SKM-1 treated with dmso at 0.1 percent for 144 hours (cell line): Measurements from ENCODE around the gene BPTF.
"Not testable (repeated sequence)": the region's sequence is repeated elsewhere in the genome, so short reads cannot be mapped to it uniquely, and the experiment has no call there.

Experiments
- DNase-seq: peaks from one replicate; lab custom pipeline; 2025; ENCODE audit not compliant: unreplicated experiment; lab: John Stamatoyannopoulos, UW

BPTF gene

DNA sequence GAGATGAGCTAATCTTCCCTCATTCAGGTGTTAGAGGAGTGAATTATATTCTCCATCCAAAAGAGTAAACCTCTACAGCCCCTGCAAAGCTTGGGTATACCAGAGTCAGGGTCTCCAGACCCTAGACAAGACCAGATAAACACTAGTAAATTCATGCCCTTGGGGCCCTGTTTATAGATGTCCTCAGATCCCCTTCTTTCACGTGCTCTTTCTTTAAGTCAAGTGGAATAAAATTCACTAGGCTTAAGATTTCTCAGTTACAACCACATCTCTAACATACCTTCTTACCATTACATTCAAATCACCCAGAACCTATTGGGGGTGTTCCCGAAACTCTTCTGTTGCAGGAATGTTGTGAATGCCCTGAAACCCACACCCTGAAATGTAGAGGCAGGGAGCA lies 173.2 kb downstream of the BPTF start:
- no peak for DNase-seq

DNA sequence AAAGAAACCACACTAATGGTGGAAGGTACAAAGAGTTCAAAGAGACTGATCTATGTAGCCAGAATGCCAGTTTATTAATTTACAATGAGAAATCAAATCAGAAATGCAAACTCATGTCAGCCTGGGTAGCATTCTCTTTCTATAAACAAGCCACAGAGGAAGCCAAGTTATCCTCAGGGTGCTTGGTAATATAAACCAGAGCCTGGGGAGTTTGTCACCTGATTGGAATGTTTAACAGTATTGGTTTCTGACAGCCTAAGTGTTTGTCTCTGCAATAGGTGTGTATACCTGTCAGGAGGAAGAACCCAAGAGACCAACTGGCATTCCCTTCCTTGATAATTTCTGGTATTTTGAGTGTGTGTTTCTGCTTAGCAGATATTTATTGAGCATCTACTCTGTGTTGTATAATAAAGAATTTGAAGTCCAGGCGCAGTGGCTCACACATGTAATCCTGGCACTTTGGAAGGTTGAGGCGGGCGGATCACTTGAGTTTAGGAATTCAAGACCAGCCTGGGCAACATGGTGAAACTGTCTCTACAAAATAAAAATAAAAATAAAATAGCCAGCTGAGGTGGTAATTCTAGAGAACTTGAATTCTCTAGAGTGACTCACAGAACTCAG lies 174.1 kb downstream of the BPTF start:
- DNase-seq, result no peak

DNA sequence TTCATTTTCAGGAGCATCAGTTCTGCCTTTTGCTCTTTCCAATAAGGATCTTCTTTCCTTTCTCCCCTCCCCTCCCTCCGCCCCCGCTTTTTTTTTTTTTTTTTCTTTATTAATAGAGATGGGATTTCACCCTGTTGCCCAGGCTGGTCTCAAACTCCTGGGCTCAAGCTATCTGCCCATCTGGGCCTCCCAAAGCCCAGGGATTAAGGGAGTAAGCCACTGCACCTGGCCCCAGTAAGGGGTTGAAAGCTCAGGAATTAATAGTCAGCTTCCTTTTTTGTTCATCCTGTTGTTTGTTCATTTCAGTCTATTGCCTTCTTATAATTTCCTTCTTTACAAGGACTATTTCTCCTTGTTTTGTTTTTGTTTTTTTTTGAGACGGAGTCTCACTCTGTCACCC lies 178.9 kb downstream of the BPTF start:
- no peak for DNase-seq

DNA sequence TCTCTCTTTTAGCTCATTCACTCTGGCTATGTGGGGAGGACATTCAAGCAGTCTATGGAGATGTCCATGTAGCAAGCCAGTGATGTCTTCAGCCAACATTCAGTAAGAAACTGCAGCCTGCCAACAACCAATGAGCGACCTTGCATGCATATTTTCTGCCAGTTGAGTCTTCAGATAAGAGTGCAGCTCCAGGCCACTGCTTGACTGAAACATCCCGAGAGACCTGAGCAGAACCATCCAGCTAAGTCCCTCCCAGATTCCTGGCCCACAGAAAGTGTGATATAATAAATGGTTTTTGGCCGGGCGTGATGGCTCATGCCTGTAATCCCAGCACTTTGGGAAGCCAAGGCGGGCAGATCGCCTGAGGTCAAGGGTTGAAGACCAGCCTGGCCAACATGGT lies 181.5 kb downstream of the BPTF start:
- no peak for DNase-seq

DNA sequence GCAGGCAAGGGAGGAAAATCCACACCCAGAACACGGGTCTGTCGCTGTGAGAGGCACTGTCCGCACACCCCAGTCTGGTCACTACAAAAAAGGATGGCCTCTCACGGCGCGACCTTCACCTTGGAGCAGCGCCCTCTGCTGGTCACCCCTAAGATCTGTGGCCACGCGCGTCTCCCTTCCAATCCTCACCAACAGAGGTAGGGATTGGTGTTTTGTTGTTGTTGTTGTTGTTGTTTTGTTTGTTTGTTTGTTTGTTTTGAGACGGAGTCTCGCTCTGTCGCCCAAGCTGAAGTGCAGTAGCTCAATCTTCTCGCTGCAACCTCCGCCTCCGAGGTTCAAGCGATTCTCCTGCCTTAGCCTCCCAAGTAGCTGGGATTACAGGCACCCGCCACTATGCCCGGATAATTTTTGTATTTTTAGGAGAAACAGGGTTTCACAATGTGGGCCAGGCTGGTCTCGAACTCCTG lies 185.9 kb downstream of the BPTF start:
- peak; percentile 29 for DNase-seq

DNA sequence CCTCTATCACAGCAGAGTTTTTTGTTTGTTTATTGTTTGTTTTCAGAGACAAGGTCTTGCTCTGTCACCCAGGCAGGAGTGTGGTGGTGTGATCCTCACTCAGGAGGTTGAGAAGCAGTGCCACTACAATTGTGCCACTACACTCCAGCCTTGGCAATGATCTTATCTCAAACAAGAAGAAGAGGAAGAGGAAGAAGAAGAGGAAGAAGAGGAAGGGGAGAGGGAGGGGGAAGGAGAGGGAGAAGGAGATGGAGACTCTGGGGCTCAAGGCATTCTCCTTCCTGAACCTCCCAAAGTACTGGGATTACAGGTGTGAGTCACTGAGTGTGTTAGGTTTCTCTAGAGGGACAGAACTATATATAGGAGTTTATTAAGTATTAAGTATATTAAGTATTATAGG lies 188.1 kb downstream of the BPTF start:
- peak; percentile 25 for DNase-seq

- DNase-seq, result no peak
Observed at GRCh38 chr17:68015081-68015723, 189.9 kb downstream of the BPTF start.

- no peak for DNase-seq
Observed at GRCh38 chr17:68016838-68017237, 191.5 kb downstream of the BPTF start.

DNA sequence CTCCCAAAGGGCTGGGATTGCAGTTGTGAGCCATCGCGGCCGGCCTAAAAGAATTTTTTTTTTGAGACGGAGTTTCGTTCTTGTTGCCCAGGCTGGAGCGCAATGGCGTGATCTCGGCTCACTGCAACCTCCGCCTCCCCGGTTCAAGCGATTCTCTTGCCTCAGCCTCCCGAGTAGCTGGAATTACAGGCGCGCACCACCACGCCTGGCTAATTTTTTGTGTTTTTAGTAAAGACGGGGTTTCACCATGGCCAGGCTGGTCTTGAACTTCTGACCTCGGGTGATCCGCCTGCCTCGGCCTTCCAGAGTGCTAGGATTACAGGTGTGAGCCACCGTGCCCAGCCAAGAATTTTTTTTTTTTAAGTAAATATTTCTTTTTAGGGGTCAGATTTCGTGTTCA lies 193.2 kb downstream of the BPTF start:
- DNase-seq, result not testable (repeated sequence)

GRCh38 chr17:68019336-68019674 lies 194.0 kb downstream of the BPTF start:
- no peak for DNase-seq

DNA sequence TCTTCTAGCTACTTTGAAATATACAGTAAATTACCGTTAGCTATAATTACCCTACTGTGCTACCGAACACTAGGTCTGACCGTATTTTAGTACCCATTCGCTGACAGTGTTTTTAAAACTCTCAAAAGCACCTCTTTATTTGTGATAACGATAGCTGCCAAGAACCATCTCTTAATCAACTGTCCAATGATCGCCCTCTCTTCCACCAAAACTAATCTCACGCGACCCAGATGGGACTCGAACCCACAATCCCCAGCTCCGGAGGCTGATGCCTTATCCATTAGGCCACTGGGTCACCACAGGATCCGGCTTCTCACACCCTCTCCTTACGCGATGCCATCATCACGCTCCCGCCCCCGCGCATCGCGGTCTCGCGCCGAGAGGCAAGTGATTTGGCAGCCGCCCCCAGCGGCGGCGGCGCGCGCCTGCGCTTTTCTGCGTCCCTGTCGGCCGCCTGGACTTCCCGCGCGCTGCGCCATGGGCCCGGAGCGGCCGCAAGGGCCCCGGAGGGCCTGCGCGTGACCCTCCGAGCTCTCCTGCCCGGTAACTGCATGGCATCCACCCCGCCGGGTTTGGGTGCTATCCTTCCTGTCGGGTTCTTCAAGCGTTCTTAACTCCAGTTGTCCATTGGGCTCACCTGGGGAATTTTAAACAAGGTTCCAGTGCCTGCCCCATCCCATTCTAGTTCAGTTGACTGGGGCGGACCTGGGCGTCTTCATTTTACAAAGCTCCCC lies 194.5 kb downstream of the BPTF start:
- peak; percentile 89 for DNase-seq

GRCh38 chr17:68020409-68020756 lies 195.1 kb downstream of the BPTF start:
- DNase-seq, result no peak

DNA sequence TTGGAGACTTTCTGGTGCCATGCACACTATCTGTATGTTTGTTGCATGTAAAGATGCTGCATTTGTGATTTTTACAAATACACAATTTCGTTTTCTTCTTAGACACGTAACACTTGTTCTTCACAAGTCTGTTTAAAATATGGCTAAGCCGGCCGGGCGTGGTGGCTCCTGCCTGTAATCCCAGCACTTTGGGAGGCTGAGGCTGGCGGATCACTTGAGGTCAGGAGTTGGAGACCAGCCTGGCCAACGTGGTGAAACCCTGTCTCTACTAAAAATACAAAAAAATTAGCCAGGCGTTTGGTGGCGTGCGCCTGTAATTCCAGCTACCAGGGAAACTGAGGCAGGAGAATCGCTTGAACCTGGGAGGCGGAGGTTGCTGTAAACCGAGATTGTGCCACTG lies 195.5 kb downstream of the BPTF start:
- DNase-seq, result not testable (repeated sequence)

GRCh38 chr17:68021963-68022362 lies 196.7 kb downstream of the BPTF start:
- no peak for DNase-seq

- DNase-seq, result not testable (repeated sequence)
Observed at GRCh38 chr17:68022547-68022946, 197.2 kb downstream of the BPTF start.

GRCh38 chr17:68029512-68030215 lies 204.4 kb downstream of the BPTF start:
- no peak for DNase-seq
